Activated CD4-positive, alpha-beta T cell treated with anti-CD3 and anti-CD28 coated beads, Interleukin-2, Interleukin-4, amounts not matched to agents 100 ng/mL and 50 ng/mL, durations not matched to agents 16 hours and 8 hours (primary cell): Measurements from ENCODE around the gene ETFA.
A peak's percentile ranks its signal among the peaks of the same experiment; 100 is the strongest.

Source experiments
- DNase-seq: peaks from one replicate; pipeline ENCODE4 v3.0.0-alpha.2; 2020; ENCODE audit warnings: low spot score

Gene ETFA

DNA sequence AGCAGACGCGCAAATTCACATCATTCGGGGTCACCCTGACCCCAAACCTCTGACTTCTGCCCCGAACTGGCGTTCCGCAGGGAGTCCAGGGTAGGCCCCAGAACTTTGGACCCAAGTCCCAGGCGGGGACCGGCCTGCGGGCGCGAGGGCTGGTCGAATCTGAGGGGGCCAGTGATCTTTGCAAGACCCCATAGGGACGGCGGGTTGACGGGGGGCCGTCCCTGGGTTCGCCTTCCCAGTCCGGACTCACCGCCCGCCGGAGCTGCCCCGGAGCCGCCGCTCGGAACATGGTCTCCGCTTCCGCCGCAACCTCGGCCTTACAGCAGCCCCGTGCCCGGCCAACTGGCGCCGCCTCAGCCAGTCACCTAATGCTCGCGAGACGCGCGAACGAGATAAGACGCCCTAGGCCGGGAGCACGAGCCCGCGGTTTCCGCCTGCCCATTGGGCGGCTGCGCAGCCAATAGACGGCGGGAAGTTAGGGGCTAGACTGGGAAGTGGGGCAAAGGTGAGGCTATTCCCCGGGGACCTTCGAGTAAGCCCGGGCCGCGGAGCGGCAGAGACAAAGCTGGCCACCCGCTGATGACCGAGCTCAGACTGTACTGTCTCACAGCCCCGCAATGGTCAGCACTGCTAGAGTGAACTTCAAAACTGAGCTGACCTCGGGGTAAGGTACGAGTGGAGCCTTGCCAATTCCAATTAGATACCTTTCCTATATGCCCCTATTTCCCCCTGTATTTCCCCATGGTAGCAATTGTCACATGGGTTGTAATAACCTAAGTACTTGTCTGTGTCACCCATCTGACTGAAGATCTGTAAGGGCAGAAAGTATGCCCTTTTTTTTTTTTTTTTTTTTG, at the start of gene ETFA:
TSS of gene ETFA (minus strand) at position 370 of the 854 bp plus-strand sequence. CDS start at position 289, 81 bp downstream.
- peak; percentile 97 for DNase-seq

GRCh38 chr15:76360416-76360815, 49.1 kb upstream of the ETFA start:
- no peak for DNase-seq

- DNase-seq: no peak
Measured at GRCh38 chr15:76359152-76359551, 47.9 kb upstream of the ETFA start.

GRCh38 chr15:76358453-76358852, 47.2 kb upstream of the ETFA start:
- DNase-seq: no peak

GRCh38 chr15:76354823-76355440, 43.7 kb upstream of the ETFA start:
- DNase-seq: no peak

- no peak for DNase-seq
Measured at GRCh38 chr15:76353903-76354302, 42.6 kb upstream of the ETFA start.

DNA sequence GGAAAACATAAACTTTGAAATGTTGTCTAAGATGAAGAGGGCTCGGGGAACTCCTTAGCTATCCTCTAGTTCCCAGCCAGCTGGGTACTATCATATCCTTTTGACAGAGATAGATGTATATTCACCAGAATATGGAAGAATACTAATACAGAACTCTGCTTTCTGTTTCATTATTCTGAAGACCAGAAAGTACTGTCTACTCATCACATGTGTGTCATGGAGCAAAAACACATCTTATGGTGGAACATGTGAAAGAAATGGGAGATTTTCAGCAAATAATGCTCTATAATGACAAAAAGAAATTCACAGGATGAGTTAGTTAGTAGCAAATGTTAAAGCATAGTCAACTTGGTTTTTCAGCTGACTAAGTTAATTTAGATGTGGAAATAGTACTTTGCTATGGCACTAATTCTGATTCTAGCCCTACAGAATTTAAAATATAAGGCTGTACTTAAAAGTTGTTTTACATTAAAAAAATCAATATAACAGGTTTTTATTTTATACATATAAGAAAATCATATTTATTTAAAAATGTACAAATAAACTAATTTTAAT, 41.8 kb upstream of the ETFA start:
- DNase-seq: no peak

GRCh38 chr15:76349301-76350070, 38.2 kb upstream of the ETFA start:
- DNase-seq: no peak

GRCh38 chr15:76347482-76348055, 36.3 kb upstream of the ETFA start:
- no peak for DNase-seq

GRCh38 chr15:76346669-76347481, 35.6 kb upstream of the ETFA start:
- DNase-seq: no peak

DNA sequence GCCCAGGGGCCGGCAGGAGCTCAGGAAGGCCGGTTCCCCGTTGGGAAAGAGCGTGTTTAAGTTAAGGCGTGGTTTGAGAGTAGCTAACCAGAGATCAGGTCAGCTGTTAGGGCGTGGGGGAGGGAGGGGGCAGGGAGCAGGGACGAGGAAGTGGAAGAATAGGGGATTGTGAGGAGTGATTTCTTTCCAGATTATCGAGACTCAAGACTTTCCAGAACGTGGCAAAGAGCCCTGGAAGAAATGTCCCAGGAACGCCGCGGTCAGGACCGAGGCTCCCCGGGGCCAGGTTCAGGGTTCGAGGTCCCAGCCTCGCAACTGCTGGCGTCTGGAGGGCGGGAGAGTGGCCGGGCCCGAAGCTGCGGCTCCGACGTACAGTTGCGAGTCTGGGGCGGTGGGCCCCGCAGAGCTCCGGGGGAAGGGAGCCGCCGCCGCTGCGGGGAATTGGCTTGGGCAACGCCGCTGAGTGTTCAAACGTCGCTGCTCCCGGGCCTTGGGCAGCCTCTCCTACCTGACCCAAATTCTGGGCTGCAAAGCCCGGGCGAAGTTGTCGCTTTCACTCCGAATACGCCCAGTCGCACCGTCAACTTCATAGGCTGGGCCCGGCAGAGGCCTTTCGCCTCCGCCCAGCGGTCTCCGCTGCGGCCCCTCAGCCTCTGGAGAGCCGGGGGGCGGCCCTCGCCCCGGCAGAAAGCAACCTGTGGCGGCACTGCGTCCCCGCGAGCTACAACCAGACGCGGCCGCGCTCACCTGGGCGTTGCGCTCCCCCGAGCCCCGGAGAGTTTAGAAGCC, 34.8 kb upstream of the ETFA start:
- no peak for DNase-seq

DNA sequence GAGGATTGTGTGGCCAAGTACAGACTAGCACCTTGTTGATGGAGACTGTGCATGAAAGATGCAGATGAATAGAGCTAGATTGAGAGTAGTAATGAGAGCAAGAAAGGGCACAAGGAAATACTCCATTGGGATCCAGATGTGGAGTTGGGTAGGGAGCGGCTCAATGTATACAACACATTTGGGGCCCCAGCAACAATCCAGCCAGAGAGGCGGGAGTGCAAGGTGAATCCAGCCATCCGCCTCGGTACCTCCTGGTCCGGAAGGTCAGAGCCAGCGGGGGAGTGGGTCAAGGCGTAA, 34.3 kb upstream of the ETFA start:
- DNase-seq: no peak

- DNase-seq: no peak
Measured at GRCh38 chr15:76344893-76345582, 33.8 kb upstream of the ETFA start.

GRCh38 chr15:76343313-76343996, 32.2 kb upstream of the ETFA start:
- no peak for DNase-seq

DNA sequence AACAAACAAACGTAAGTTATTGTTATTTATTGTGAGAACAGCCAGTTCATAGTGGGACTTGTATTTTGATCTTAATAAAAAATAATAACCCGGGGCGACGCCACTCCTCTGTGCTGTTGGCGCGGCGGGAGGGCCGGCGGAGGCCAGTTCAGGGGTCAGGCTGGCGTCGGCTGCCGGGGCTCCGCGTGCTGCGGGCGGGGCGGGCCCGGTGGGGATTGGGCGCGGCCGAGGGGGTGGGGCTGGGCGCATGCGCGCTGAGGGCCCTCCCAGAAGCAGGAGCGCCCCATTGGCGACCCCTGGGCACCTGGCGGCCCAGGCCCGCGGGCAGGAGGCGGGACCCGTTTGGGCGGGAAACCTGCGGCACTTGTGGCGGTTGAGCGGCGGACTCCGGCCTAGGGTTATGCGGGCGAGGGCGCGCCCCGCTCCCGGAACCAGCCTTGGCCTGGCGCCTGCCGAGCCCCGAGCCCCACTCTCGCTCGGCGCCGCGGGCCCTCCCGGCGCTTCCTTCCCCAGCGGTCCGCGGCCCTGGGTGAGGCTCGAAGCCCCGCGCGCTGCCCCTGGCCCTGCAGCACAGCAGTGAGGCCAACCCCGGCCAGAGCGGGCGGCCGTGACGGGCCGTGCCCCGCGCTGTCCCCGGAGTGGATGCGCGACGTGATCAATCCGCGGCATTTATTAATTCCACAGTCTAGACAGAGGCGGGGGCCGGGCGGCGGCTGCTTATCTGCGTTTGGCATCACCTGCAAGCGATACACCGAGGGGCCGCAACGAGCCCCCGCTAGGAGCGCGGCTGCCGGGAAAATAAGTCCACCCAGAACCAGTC, 31.3 kb upstream of the ETFA start:
- no peak for DNase-seq

GRCh38 chr15:76342058-76342381, 30.8 kb upstream of the ETFA start:
- DNase-seq: no peak

DNA sequence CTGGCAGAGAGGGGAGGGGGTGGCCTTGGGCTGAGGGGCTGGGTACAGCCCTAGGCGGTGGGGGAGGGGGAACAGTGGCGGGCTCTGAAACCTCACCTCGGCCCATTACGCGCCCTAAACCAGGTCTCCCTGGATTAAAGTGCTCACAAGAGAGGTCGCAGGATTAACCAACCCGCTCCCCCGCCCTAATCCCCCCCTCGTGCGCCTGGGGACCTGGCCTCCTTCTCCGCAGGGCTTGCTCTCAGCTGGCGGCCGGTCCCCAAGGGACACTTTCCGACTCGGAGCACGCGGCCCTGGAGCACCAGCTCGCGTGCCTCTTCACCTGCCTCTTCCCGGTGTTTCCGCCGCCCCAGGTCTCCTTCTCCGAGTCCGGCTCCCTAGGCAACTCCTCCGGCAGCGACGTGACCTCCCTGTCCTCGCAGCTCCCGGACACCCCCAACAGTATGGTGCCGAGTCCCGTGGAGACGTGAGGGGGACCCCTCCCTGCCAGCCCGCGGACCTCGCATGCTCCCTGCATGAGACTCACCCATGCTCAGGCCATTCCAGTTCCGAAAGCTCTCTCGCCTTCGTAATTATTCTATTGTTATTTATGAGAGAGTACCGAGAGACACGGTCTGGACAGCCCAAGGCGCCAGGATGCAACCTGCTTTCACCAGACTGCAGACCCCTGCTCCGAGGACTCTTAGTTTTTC, 30.2 kb upstream of the ETFA start:
- DNase-seq: no peak

DNA sequence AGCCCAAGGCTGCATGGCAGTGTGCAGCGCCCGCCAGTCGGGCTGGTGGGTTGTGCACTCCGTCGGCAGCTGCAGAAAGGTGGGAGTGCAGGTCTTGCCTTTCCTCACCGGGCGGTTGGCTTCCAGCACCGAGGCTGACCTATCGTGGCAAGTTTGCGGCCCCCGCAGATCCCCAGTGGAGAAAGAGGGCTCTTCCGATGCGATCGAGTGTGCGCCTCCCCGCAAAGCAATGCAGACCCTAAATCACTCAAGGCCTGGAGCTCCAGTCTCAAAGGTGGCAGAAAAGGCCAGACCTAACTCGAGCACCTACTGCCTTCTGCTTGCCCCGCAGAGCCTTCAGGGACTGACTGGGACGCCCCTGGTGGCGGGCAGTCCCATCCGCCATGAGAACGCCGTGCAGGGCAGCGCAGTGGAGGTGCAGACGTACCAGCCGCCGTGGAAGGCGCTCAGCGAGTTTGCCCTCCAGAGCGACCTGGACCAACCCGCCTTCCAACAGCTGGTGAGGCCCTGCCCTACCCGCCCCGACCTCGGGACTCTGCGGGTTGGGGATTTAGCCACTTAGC, 29.6 kb upstream of the ETFA start:
- peak; percentile 60 for DNase-seq
